Measurements from ENCODE around the gene PTBP2.
"Not testable (repeated sequence)": the region's sequence is repeated elsewhere in the genome, so short reads cannot be mapped to it uniquely, and the experiment has no call there.

Gene PTBP2

GRCh38 chr1:96772972-96773371 is 51.4 kb downstream of the PTBP2 start:
- DNase-seq (ENCODE audit: insufficient read length, low spot score) (no peak), FAIRE-seq (no peak)
- TF ChIP-seq, protein P1, sequence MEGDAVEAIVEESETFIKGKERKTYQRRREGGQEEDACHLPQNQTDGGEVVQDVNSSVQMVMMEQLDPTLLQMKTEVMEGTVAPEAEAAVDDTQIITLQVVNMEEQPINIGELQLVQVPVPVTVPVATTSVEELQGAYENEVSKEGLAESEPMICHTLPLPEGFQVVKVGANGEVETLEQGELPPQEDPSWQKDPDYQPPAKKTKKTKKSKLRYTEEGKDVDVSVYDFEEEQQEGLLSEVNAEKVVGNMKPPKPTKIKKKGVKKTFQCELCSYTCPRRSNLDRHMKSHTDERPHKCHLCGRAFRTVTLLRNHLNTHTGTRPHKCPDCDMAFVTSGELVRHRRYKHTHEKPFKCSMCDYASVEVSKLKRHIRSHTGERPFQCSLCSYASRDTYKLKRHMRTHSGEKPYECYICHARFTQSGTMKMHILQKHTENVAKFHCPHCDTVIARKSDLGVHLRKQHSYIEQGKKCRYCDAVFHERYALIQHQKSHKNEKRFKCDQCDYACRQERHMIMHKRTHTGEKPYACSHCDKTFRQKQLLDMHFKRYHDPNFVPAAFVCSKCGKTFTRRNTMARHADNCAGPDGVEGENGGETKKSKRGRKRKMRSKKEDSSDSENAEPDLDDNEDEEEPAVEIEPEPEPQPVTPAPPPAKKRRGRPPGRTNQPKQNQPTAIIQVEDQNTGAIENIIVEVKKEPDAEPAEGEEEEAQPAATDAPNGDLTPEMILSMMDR (IDR thresholded peaks at IDR 0.05; ENCODE audit: insufficient read depth, missing control alignments): no peak

DNA sequence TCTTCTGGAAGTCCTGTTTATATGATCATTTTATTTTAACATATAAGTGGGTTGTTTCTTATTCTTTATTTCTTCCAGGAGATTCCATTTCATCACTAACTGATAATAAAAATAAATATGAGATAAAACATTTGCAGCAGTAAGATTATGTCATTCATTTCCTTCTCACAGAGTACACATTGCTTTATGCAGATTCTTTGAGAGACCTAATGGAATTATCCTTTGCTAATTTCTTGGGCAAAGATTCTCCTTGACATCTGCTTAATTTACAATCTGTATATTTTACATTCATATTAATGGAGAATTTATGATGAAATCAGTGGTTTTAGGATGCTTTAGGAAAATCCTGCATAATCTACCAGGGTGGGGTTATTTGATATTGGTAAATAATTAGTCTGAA is 60.6 kb downstream of the PTBP2 start:
- TF ChIP-seq, protein P1 (IDR thresholded peaks at IDR 0.05; ENCODE audit: insufficient read depth, missing control alignments): no peak
- DNase-seq (ENCODE audit: insufficient read length, low spot score) (no peak), FAIRE-seq (no peak)

GRCh38 chr1:96782856-96783255 is 61.3 kb downstream of the PTBP2 start:
- TF ChIP-seq, protein P1 (IDR thresholded peaks at IDR 0.05; ENCODE audit: insufficient read depth, missing control alignments): no peak
- no peak for DNase-seq (ENCODE audit: insufficient read length, low spot score)
- FAIRE-seq: no peak

- FAIRE-seq: no peak
- TF ChIP-seq, protein P1 (IDR thresholded peaks at IDR 0.05; ENCODE audit: insufficient read depth, missing control alignments): no peak
Measured at GRCh38 chr1:96790599-96790998, 69.0 kb downstream of the PTBP2 start.

GRCh38 chr1:96792220-96792619 is 70.6 kb downstream of the PTBP2 start:
- no peak for FAIRE-seq

More at GRCh38 chr1:96790599-96790998, 69.0 kb downstream of the PTBP2 start:
- no peak for DNase-seq (ENCODE audit: insufficient read length, low spot score)

GRCh38 chr1:96801696-96802095 is 80.1 kb downstream of the PTBP2 start:
- FAIRE-seq; DNase-seq (ENCODE audit: insufficient read length, low spot score): not testable (repeated sequence)

More at GRCh38 chr1:96792220-96792619, 70.6 kb downstream of the PTBP2 start:
- TF ChIP-seq, protein P1 (IDR thresholded peaks at IDR 0.05; ENCODE audit: insufficient read depth, missing control alignments): no peak
- DNase-seq (ENCODE audit: insufficient read length, low spot score): no peak

DNA sequence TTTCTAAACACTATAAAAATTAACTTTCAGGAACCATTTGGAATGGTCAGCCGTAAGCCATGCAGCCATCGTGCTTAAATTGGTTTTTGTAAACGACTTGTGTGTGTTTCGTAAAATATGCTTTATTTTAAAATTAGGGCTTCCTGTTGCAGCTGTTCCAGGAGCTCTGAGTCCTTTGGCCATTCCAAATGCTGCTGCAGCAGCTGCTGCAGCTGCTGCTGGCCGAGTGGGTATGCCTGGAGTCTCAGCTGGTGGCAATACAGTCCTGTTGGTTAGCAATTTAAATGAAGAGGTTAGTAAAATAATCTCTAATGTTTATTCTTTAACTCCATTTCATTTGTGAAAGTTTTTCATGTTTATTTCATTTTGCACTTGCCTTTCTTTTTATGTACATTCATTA is 83.1 kb downstream of the PTBP2 start:
- TF ChIP-seq, protein P1 (IDR thresholded peaks at IDR 0.05; ENCODE audit: insufficient read depth, missing control alignments): no peak
- FAIRE-seq (no peak), DNase-seq (ENCODE audit: insufficient read length, low spot score) (no peak)

GRCh38 chr1:96808191-96808590 is 86.6 kb downstream of the PTBP2 start:
- no peak for FAIRE-seq
- no peak for DNase-seq (ENCODE audit: insufficient read length, low spot score)

More at GRCh38 chr1:96808191-96808590, 86.6 kb downstream of the PTBP2 start:
- TF ChIP-seq, protein P1 (IDR thresholded peaks at IDR 0.05; ENCODE audit: insufficient read depth, missing control alignments): no peak
